Breast epithelium (tissue), 4 donors: ENCODE data around the gene HIP1. TPM values are rescaled to one million over a fixed set of nuclear protein-coding genes. Genes with fewer than 3 reads are reported as not detected.
"Not testable (repeated sequence)": the region's sequence is repeated elsewhere in the genome, so short reads cannot be mapped to it uniquely, and the experiment has no call there.

Source experiments
- DNase-seq, 2 donors: peaks; one replicate each; pipeline ENCODE4 v3.0.0-alpha.2; 2019; ENCODE audit warnings: low spot score in 2 of 2
- H3K27ac ChIP-seq, 2 donors: fragments of 200-600 bp; sonication (generic) in 1 of 2; one replicate each; pipeline ENCODE4 v1.5.1; 2016 to 2019; ENCODE audit warnings: mild to moderate bottlenecking in 1 of 2
- H3K27me3 ChIP-seq, 2 donors: fragments of 200-600 bp; sonication (generic) in 1 of 2; one replicate each; pipeline versions ENCODE4 v1.5.1 to v1.6.0; 2017 to 2019; ENCODE audit warnings: control low read depth in 1 of 2, mild to moderate bottlenecking in 1 of 2
- H3K36me3 ChIP-seq: fragments of 200-600 bp; one replicate; pipeline ENCODE4 v1.5.1; 2019
- H3K4me1 ChIP-seq, 2 donors: fragments of 200-600 bp; sonication (generic); one replicate each; pipeline ENCODE4 v1.5.1; 2016 to 2019; ENCODE audit warnings: control low read depth in 1 of 2
- H3K4me3 ChIP-seq, 3 donors: fragments of 200-600 bp; sonication (generic); 1 replicate in 2 of 3; 2 replicates in 1 of 3; pipeline ENCODE4 v1.5.1; 2016 to 2019; ENCODE audit warnings: mild to moderate bottlenecking in 3 of 3, moderate library complexity in 2 of 3
- H3K9me3 ChIP-seq, 2 donors: fragments of 200-600 bp; sonication (generic) in 1 of 2; one replicate each; pipeline ENCODE4 v1.5.1; 2016 to 2019; ENCODE audit warnings: control low read depth in 1 of 2
- POLR2AphosphoS5 ChIP-seq, 3 donors: sonication (generic); formaldehyde crosslinking; IDR thresholded peaks; one replicate each; pipeline ENCODE4 v1.6.1; 2017; ENCODE audit warnings: antibody characterized with exemption in 3 of 3
- intact Hi-C: fragments of 100-400 bp; cut with DNase I; formaldehyde crosslinking; loops from one replicate; pipeline ENCODE4 v1.15.1; 2023; ENCODE audit warnings: low total_unique reads
- total RNA-seq, 3 donors: library from RNA; depleted of rRNA; stranded (reverse); fragments of >200 nt; gene quantifications; one replicate each; pipeline ENCODE4 v1.1.0, GENCODE V29; 2016

The HIP1 gene
- total RNA-seq, 3 donors from 2014 or later, result 20.6 to 24.6 (median 23.8) TPM

DNA sequence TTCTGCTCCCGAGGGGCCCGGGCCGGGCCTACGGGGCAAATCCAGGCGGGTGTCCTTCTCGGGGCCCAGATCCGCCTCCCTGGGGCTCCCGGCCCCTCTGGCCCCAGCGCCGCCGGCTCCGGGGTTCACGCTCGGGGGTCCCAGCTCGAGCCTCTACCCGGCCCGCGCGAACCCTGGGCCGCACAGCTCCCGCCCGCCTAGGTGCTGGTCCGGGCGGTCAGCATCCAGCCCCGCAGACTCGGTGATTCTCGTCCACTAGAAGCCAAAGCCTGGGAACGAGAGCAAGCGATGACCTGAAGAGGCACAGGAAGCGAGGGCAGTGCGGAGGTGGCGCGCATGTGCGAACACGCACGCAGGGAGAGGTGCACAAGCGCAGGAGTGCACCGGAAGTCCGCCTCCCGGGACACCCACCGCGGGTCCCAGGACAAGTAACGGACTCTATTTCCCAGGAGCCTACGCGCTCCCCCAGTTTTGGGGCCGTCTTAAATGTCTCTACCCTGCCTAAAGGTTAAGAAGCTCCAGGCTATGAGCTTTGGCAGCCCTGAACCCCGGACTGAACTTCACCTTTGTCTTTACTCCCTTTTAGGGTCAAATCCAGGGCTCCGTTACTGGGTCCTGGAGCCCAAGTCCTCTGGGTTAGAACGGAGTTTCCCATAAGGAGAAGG, 252.6 kb downstream of the HIP1 start, which contains the start of gene POM121C:
Gene POM121C (minus strand): TSS at position 321 of the 665 bp plus-strand sequence. CDS start 44,803 bp downstream, outside the sequence.
- TF ChIP-seq POLR2AphosphoS5 (IDR thresholded peaks at IDR 0.05), result peak; percentile 24 to 34 (median 33)
- H3K36me3 ChIP-seq, H3K27me3 ChIP-seq, H3K9me3 ChIP-seq, intact Hi-C loops, H3K4me1 ChIP-seq: not testable (repeated sequence)
- peak within 1 kb of the TSS; percentile 58 to 92 (median 61) for H3K4me3 ChIP-seq
- H3K27ac ChIP-seq, result peak within 1 kb of the TSS; percentile 71 to 94
- peak; percentile 88 for DNase-seq

DNA sequence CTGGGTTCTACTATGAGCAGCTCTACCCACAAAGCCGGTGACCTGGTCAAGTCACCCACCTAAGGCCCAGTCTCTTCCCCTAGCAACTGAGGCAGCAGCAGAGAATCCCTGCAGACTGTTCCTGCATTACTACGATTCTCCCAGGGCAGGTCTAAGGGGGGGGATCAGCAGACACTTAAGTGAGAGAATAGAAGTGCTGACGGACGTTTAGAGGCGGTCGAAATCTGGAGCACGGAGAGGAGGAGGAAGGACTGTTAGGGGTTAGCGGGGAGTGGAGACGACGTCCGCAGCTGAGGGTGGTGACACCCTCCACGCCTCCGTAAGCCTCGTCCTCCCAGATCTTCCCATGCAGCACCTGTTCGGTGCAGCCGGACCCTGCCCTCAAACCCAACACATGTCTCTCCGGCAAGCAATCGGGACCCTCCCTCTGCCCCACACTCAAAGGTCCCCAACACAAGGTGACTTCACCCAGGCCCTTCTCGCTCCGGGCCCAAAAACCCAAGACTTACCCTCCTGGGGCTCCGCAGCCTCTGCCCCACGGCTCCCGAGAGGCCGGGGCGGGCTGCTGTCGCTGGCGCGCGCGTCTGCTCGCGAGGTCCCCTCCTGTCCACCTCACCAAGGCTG, 253.3 kb downstream of the HIP1 start:
- Histone ChIP-seq H3K27ac (peak overlapping the region; percentile 71 to 94), H3K4me3 (peak overlapping the region; percentile 58 to 92 (median 61))
- H3K4me1 ChIP-seq, H3K36me3 ChIP-seq, H3K9me3 ChIP-seq, DNase-seq, H3K27me3 ChIP-seq, intact Hi-C loops: not testable (repeated sequence)

Other genes with a start within 250 kb of the HIP1 start
- gene SPDYE5, start 246.6 kb downstream of the HIP1 start, total RNA-seq, result not detected
- 1 to 10 TPM in 1 of 3 donors, under 1 TPM in 1, not detected in 1; 0.59 to 1.3 TPM for gene CCL26, start 33.3 kb upstream of the HIP1 start, total RNA-seq
- gene CCL24, start 74.9 kb upstream of the HIP1 start, total RNA-seq, result 1 to 10 TPM in 1 of 3 donors, not detected in 2; 1.3 TPM
- 10 to 100 TPM; 36.6 to 47.7 (median 39.0) TPM for gene RHBDD2, start 140.1 kb upstream of the HIP1 start, total RNA-seq
- gene POR, start 176.2 kb upstream of the HIP1 start, total RNA-seq, result 100 to 1,000 TPM in 1 of 3 donors, 10 to 100 TPM in 2; 62.1 to 123 (median 87.7) TPM